IPS-18c (cell line): ENCODE data around the gene KLHL7.
"Not testable (repeated sequence)": the region's sequence is repeated elsewhere in the genome, so short reads cannot be mapped to it uniquely, and the experiment has no call there.

Experiments
- H3K4me3 ChIP-seq: 2 replicates; pipeline ENCODE4 v1.7.0; 2013; ENCODE audit warnings: low read depth, mild to moderate bottlenecking, low read length, moderate library complexity; ENCODE audit not compliant: insufficient read depth
- H3K9me3 ChIP-seq: one replicate; pipeline ENCODE4 v1.6.1; 2013; ENCODE audit warnings: mild to moderate bottlenecking, low read length, moderate library complexity; ENCODE audit not compliant: control insufficient read depth, insufficient read depth

Gene KLHL7

GRCh38 chr7:23224364-23224763 lies 118.8 kb downstream of the KLHL7 start:
- H3K4me3 ChIP-seq, H3K9me3 ChIP-seq: not testable (repeated sequence)

DNA sequence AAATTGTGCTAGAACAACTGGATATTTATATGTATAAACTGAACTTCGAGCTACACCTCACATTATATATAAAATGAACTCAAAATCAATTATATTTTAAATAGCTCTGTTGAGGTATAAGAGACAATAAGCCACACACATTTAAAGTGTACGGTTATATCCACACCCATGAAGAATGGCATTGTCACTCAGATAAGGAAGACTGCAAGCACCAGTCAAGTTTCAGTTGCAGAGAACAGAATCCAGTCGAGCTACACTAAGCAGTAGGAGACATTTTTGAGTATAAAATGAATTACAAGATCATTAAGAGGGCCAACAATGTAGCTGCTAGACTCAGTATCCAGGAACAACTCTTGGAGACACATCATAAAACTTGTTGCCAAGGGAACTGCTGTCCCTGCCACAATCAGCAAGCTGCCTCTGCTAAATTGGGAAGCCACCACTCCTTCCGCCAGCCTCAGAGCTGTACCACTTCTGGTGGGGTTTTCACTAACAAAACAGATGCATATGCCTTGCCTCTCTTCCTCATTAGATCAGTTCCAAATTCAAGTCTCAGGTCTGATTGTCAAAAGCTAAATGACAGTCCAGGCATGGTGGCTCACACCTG lies 121.4 kb downstream of the KLHL7 start:
- Histone ChIP-seq H3K9me3 (no peaks in the 10 kb centered on the region), H3K4me3 (no peak overlapping the region)
